HG03432 (cell line): Measurements from ENCODE around the gene CRY1.
A peak's percentile ranks its signal among the peaks of the same experiment; 100 is the strongest.
"Not testable (repeated sequence)": the region's sequence is repeated elsewhere in the genome, so short reads cannot be mapped to it uniquely, and the experiment has no call there.

Experiments used
- ATAC-seq: cut with Tn5 transposase; IDR thresholded peaks from one replicate; pipeline ENCODE4 v1.9.1; 2021; ENCODE audit warnings: mild to moderate bottlenecking, moderate library complexity; ENCODE audit not compliant: unreplicated experiment

The CRY1 gene

GRCh38 chr12:107012736-107013425 is 80.5 kb downstream of the CRY1 start:
- no peak for ATAC-seq

- no peak for ATAC-seq
Measured at GRCh38 chr12:107011519-107011918, 81.8 kb downstream of the CRY1 start.

DNA sequence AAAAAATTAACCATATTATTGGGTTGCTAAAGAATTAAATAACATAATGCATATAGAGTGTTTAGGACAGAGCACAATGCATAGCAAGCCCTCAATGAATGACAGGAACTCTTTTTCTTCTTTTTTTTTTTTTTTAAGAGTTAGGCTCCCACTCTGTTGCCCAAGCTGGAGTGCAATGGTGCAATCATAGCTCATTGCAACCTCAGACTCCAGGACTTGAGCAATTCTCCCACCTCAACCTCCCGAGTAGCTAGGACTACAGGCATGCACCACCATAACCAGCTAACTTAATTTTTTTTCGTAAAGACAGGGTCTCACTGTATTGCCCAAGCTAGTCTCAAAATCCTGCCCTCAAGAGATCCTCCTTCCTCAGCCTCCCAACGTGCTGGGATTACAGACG is 85.9 kb downstream of the CRY1 start:
- ATAC-seq = no peak

- not testable (repeated sequence) for ATAC-seq
Measured at GRCh38 chr12:107002665-107003064, 90.7 kb downstream of the CRY1 start.

GRCh38 chr12:106999446-106999845 is 93.9 kb downstream of the CRY1 start:
- no peak for ATAC-seq

GRCh38 chr12:106997916-106998315 is 95.4 kb downstream of the CRY1 start:
- ATAC-seq = no peak

DNA sequence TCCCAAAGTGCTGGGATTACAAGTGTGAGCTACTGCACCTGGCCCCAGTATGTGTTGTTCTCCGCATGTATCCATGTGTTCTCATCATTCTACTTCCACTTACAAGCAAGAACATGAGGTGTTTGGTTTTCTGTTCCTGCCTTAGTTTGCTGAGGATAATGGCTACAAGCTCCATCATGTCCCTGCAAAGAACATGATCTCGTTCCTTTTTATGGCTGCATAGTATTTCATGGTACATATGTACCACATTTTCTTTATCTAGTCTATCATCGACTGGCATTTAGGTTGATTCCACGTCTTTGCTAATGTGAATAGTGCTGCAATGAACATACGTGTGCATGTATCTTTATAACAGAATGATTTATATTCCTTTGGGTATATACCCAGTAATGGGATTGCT is 97.2 kb downstream of the CRY1 start:
- not testable (repeated sequence) for ATAC-seq

GRCh38 chr12:106994579-106995220 is 98.6 kb downstream of the CRY1 start:
- ATAC-seq = no peak

- ATAC-seq = no peak
Measured at GRCh38 chr12:106987846-106988245, 105.5 kb downstream of the CRY1 start.

- ATAC-seq = peak; percentile 97
Measured at GRCh38 chr12:106986625-106987389, 106.5 kb downstream of the CRY1 start, which contains the start of gene MTERF2. MTERF2 (minus strand) TSS chr12:106987146; CDS start chr12:106978714, 8,432 bp downstream.

GRCh38 chr12:106986135-106986534 is 107.2 kb downstream of the CRY1 start:
- ATAC-seq = no peak

GRCh38 chr12:106985479-106985878 is 107.9 kb downstream of the CRY1 start:
- no peak for ATAC-seq

DNA sequence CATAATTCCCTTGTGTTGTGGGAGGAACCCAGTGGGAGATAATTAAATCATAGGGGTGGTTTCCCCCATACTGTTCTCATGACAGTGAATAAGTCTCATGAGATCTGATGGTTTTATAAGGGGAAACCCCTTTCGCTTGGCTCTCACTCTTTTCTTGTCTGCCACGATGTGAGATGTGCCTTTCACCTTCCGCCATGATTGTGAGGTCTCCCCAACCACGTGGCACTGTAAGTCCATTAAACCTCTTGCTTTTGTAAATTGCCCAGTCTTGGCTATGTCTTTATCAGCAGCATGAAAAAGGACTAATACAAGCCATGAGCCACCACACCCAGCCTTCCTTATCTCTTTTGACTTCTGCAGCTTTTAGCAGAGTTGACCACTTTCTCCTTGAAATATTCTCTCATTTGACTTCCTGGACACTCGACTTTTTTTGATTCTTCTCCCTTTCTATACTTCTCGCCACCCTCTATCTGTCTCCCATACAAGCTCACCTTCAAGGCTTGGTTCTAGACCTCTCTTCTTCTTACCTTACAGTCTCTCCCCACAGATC is 108.7 kb downstream of the CRY1 start:
- ATAC-seq = no peak

DNA sequence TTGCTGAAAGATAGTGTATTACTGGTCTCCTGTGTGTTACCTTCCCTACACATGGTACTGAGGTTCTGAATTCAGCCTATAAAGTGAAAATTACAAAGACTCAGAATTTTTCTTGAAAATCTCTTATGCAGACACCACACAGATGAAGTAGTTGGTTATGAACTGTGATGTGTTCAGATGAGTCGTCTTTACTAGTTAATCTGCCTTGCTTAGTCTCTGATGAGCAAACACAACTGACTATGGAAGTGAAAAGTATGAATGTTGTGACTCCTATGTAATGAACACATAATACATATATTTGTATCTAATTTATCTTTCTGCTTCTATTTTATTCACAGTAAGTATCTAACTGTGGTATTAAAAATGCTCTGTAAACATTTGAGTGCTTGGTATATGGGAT is 111.1 kb downstream of the CRY1 start:
- no peak for ATAC-seq

GRCh38 chr12:106981788-106982187 is 111.6 kb downstream of the CRY1 start:
- no peak for ATAC-seq

DNA sequence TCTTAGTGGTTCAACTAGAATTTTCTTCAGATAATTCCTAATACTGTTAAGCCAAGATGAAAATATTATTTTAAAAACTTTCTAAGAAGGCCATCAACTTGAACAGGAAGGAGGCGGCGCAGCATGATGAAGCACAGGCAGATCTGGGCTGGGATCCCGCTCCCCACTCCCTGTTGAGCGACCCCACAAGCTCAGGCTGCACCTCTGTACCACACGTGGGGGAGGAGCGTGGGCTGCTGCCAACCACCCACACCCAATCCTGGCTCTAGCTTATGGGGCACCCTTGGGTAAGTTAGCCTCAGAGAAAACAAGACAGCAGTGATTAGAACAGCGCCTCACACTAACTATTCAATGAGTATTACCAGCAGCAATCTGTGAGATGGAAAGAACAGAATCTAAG is 112.4 kb downstream of the CRY1 start:
- ATAC-seq = no peak

GRCh38 chr12:106978035-106978800 is 115.1 kb downstream of the CRY1 start:
- no peak for ATAC-seq

- ATAC-seq = no peak
Measured at GRCh38 chr12:106976668-106977067, 116.7 kb downstream of the CRY1 start.

- no peak for ATAC-seq
Measured at GRCh38 chr12:106975993-106976658, 117.2 kb downstream of the CRY1 start.

- ATAC-seq = no peak
Measured at GRCh38 chr12:106975098-106975497, 118.3 kb downstream of the CRY1 start.
